ENCODE data around the gene RBM19. TPM values are rescaled to one million over a fixed set of nuclear protein-coding genes. Genes with fewer than 3 reads are reported as not detected.

RBM19 gene
- total and polyA plus RNA-seq, 11 donors, result 12.7 to 27.1 (median 17.4) TPM

- peaks cover 4 to 100% (median 93%) of the 10 kb centered on the region in 9 donors for H3K36me3 ChIP-seq
- TF ChIP-seq POLR2A (IDR thresholded peaks at IDR 0.05) (no peak), CTCF (IDR thresholded peaks at IDR 0.05) (peak in 3 of 12 donors; percentile 6 to 18 (median 17))
- WGBS, 4 donors, result 79 to 86% (median 84%) methylated on average over 14 to 15 of the region's 15 CpGs
- H3K27me3 ChIP-seq, result no peaks in the 10 kb centered on the region
- DNase-seq (no peak), ATAC-seq (no peak)
- no peak overlapping the region for H3K27ac ChIP-seq
- H3K4me1 ChIP-seq, result no peaks in the 10 kb centered on the region
- intact Hi-C loops (cut with DNase I), result no loop called here
- no peak overlapping the region for H3K4me3 ChIP-seq
- no peaks in the 10 kb centered on the region for H3K9me3 ChIP-seq
Observed at GRCh38 chr12:113955109-113955970, 10.8 kb downstream of the RBM19 start.

GRCh38 chr12:113954547-113954946, 11.6 kb downstream of the RBM19 start:
- H3K36me3 ChIP-seq, result peaks cover 0 to 99% (median 93%) of the 10 kb centered on the region in 9 donors
- ATAC-seq (no peak), DNase-seq (no peak)
- H3K27ac ChIP-seq, result no peak overlapping the region
- intact Hi-C loops (cut with DNase I), result no loop called here
- WGBS, 4 donors, result 88 to 98% (median 96%) methylated on average over 4 of the region's 4 CpGs
- H3K4me3 ChIP-seq, result no peak overlapping the region
- no peak for TF ChIP-seq CTCF (IDR thresholded peaks at IDR 0.05)
- no peak for TF ChIP-seq POLR2A (IDR thresholded peaks at IDR 0.05)
- no peaks in the 10 kb centered on the region for H3K9me3 ChIP-seq
- no peaks in the 10 kb centered on the region for H3K27me3 ChIP-seq
- no peaks in the 10 kb centered on the region for H3K4me1 ChIP-seq

GRCh38 chr12:113950873-113951272, 15.3 kb downstream of the RBM19 start:
- intact Hi-C loops (cut with DNase I), result no loop called here
- ATAC-seq (no peak), DNase-seq (no peak)
- Histone ChIP-seq H3K27me3 (no peaks in the 10 kb centered on the region), H3K4me1 (no peaks in the 10 kb centered on the region), H3K9me3 (no peaks in the 10 kb centered on the region), H3K27ac (no peak overlapping the region), H3K36me3 (peaks cover 0 to 99% (median 95%) of the 10 kb centered on the region in 9 donors), H3K4me3 (no peak overlapping the region)
- WGBS, 4 donors, result 89 to 96% (median 93%) methylated on average over 3 of the region's 3 CpGs
- TF ChIP-seq CTCF (IDR thresholded peaks at IDR 0.05) (no peak), POLR2A (IDR thresholded peaks at IDR 0.05) (no peak)

GRCh38 chr12:113949321-113950305, 16.5 kb downstream of the RBM19 start:
- Histone ChIP-seq H3K4me3 (no peak overlapping the region), H3K27ac (no peak overlapping the region), H3K9me3 (no peaks in the 10 kb centered on the region), H3K36me3 (peaks cover 0 to 99% (median 95%) of the 10 kb centered on the region in 9 donors), H3K27me3 (no peaks in the 10 kb centered on the region), H3K4me1 (no peaks in the 10 kb centered on the region)
- ATAC-seq (no peak), DNase-seq (no peak)
- WGBS, 4 donors, result 86 to 90% (median 88%) methylated on average over 10 of the region's 10 CpGs
- TF ChIP-seq POLR2A (IDR thresholded peaks at IDR 0.05) (no peak), CTCF (IDR thresholded peaks at IDR 0.05) (no peak)
- intact Hi-C loops (cut with DNase I), result no loop called here

Data from heart left ventricle (tissue), 16 donors.